SH-SY5Y (cell line): ENCODE measurements around the gene LRRC32.

Source experiments
- GATA2 ChIP-seq: IDR thresholded peaks from 2 replicates; pipeline ENCODE4 v1.6.1; 2011; ENCODE audit warnings: mild to moderate bottlenecking, low read depth, low read length
- GATA3 ChIP-seq: IDR thresholded peaks from 2 replicates; pipeline ENCODE4 v1.6.1; 2011; ENCODE audit warnings: low read depth, mild to moderate bottlenecking, low read length, moderate library complexity

LRRC32 gene

GRCh38 chr11:76644591-76644990 is 26.0 kb downstream of the LRRC32 start:
- TF ChIP-seq GATA2 (no peak), GATA3 (no peak)

GRCh38 chr11:76642341-76642740 is 28.2 kb downstream of the LRRC32 start:
- no peak for TF ChIP-seq GATA2

- TF ChIP-seq GATA2 (no peak), GATA3 (no peak)
Measured at GRCh38 chr11:76641905-76642304, 28.6 kb downstream of the LRRC32 start.

DNA sequence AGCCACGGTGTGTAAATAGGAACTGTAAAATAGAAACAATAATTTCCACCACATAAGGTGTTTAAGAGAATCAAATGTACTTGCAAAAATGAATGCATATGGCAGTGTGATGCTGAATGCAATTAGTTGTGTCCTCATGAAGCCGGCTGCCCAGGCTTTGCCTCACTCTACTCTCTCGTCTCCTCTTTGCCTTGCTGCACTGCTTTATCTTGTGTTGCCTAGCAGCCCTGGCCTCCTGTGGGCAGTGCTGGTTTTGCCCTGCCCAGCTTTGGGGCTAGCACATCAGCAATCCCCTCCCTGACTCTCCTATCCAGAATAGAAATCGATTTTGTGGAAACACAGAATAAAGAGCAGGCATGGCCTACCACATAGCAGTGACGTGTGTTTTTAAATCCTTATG is 30.0 kb downstream of the LRRC32 start:
- TF ChIP-seq GATA2 (no peak), GATA3 (no peak)

GRCh38 chr11:76639621-76640020 is 30.9 kb downstream of the LRRC32 start:
- no peak for TF ChIP-seq GATA2
- no peak for TF ChIP-seq GATA3

DNA sequence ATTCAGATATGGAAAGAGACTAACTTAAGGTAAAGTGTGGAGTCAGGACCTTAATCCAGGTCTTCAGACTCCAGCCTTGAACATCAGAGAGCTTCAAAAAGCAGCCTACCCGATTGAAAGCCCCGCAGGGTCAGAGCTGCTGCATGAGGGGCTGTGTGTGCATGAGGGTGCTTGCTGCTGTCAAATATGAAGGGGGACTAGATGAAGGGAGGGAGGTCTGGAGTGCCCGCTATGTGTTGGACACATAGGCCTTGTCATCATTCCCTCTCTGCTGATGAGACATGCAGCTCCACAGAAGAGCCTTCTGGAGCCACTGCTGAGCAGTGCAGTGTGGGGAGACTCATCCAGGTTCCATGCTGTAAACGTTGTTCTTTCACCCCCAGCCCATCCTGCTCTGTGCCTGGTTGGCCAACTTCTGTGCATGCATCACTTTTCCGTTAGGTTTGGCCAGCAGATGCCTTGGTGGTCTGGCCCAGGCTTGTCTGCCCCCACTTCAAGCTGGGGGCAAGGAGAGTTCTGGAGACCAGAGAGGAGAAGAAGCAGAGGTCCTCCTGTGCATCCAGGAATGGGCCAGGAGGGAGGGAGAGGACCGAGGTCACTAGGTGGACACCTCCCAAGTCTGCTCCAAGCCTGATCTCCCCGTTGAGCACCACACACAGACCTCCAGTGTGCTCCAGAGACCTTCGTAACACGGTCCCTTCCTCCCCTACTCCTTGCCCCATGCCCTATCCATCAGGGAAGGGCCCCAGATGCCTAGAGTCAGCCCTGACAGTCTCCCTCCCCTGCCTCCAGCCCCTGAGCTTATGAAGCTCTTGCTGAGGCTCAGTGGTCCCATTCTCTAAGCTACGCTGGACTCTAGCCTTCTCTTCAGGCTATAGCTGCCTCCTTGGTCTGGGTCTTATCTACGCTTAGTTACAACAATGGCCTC is 32.0 kb downstream of the LRRC32 start:
- TF ChIP-seq GATA3: no peak
- TF ChIP-seq GATA2: no peak

DNA sequence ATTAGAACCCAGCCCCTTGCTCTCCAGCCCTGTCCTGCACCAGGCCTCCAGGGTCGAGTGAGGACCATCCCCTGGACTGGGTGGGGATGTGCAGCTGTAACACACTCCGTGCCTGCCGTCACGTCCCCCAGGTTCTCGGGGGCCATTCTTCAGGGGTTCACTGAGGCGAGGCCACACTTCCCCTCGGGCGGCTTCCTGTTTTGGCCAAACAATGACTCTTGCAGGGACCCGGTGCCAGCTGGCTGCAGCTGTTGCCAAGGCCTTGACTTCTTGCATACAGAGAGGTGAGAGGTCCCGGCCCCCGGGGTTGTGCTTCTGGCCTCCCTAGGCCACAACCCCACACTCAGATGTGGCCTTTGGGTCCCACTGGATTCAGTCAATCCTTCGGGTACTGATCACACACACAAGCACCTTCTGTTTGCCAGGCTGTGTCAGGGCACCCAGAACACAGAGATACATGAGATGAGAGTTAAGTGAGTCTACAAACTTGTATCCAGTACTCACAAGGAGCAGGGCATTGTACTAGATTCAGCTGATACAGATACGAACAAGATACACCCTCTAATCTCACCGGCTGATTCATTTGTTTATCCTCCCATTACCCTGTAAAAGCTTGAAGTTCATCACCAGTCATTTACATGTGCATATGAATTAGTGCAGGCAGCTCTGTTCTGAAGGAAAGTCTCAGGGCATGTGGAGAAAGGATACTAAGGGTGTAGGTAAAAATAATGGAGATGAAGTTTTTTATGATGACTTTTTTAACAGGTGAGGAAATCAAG is 32.9 kb downstream of the LRRC32 start:
- TF ChIP-seq GATA3 (no peak), GATA2 (no peak)

- TF ChIP-seq GATA3: no peak
- TF ChIP-seq GATA2: no peak
Measured at GRCh38 chr11:76636826-76637460, 33.6 kb downstream of the LRRC32 start.

- TF ChIP-seq GATA3 (no peak), GATA2 (no peak)
Measured at GRCh38 chr11:76635991-76636738, 34.4 kb downstream of the LRRC32 start.

DNA sequence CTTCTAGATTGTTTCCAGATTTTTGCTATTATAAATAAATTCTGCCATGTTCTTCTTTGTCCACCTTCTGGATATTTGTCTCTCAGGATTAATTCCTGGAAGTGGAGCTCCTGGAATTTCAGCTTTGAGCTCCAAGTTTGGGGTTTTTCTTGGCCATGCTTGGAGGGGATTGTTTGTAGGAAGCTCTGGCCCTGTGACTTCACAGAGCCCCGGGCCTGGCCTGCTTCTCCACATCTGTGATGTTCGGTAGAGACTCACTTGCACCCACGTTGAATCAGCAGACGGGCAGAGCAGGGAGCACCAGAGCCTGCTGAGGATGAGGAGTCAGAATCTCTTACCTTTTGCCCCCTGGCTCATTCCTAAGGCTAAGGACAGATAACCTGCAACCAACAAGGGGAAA is 35.7 kb downstream of the LRRC32 start:
- TF ChIP-seq GATA2: no peak

DNA sequence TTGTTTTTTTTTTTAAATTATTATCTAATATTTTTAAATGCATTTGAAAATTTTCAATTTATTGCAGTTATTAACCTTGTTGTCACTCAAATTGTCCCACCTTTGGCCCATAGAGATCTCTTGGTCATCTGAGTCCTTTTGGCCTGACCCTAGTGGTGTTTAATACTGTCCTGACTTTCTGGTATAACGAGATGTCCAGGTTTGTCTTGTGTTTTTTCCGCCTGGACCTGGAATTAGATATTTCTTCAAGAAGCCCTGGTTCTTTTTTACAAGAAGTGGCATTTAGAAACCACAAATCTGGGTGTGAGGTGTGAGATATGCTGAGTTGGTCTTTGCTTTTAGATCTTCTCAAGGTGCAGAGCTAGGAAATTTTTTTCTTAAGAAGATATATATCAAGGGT is 38.1 kb downstream of the LRRC32 start:
- TF ChIP-seq GATA3 (no peak), GATA2 (no peak)

DNA sequence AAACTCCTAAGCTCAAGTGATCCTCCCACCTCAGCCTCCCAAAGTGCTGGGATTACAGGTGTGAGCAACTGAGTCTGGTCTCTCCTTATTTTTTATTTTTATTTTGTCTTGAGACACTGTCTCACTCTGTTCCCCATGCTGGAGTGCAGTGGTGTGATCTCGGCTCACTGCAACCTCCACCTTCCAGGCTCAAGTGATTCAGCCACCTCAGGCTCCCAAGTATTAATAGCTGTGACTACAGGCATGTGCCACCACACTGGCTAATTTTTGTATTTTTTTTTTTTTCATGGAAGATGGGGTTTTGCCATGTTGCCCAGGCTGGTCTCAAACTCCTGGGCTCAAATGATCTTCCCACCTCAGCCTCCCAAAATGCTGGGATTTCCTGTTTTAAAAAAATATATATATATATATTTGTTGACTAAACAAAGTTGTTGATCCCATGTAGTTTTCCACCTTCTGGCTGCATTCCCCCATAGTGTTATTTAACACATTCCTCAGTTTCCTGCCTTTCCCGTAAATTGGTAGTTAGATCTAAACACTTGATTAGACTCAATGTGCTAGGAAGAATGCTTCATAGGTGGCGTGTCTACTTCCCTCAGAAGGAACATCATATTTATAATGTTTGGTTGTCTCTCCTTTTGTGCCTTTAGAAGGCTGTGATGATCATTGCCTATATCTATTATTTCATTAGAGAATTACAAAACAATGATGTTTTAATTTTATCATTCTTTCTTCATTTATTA is 38.8 kb downstream of the LRRC32 start:
- TF ChIP-seq GATA3: no peak
- TF ChIP-seq GATA2: no peak

- no peak for TF ChIP-seq GATA2
- no peak for TF ChIP-seq GATA3
Measured at GRCh38 chr11:76630600-76631281, 39.8 kb downstream of the LRRC32 start.
